Stimulated activated effector memory CD8-positive, alpha-beta T cell treated with anti-CD3 and anti-CD28 coated beads, Interleukin-12 subunit alpha, Interleukin-12 subunit beta, amount 100 ng/mL, for 72 hours (primary cell): Measurements from ENCODE around the gene SERINC3.

Source experiments
- ATAC-seq: fragments of 150-1000 bp; cut with Tn5 transposase; 2 replicates; pipeline ENCODE4 v1.10.0; 2021
- DNase-seq, 2 donors: peaks; one replicate each; pipeline ENCODE4 v3.0.0; 2021 to 2022; ENCODE audit warnings: low spot score in 2 of 2
- H3K27ac Mint-ChIP-seq: one replicate; pipeline ENCODE4 v1.8.0; 2022; ENCODE audit warnings: mild to moderate bottlenecking, mixed read lengths
- H3K36me3 Mint-ChIP-seq: one replicate; pipeline ENCODE4 v1.8.0; 2022; ENCODE audit warnings: mild to moderate bottlenecking, mixed read lengths
- H3K4me1 Mint-ChIP-seq: one replicate; pipeline ENCODE4 v1.8.0; 2022; ENCODE audit warnings: mixed read lengths
- H3K4me3 Mint-ChIP-seq: one replicate; pipeline ENCODE4 v1.8.0; 2022; ENCODE audit warnings: mild to moderate bottlenecking, mixed read lengths
- H3K9me3 Mint-ChIP-seq: one replicate; pipeline ENCODE4 v1.8.0; 2022; ENCODE audit warnings: mixed read lengths

SERINC3 gene

GRCh38 chr20:44468044-44468782 lies 53.7 kb downstream of the SERINC3 start:
- no peak overlapping the region for H3K27ac Mint-ChIP-seq
- H3K4me1 Mint-ChIP-seq, result no peaks in the 10 kb centered on the region
- H3K36me3 Mint-ChIP-seq, result no peaks in the 10 kb centered on the region
- DNase-seq, result no peak
- no peak overlapping the region for H3K4me3 Mint-ChIP-seq
- no peaks in the 10 kb centered on the region for H3K9me3 Mint-ChIP-seq
- no peak for ATAC-seq

DNA sequence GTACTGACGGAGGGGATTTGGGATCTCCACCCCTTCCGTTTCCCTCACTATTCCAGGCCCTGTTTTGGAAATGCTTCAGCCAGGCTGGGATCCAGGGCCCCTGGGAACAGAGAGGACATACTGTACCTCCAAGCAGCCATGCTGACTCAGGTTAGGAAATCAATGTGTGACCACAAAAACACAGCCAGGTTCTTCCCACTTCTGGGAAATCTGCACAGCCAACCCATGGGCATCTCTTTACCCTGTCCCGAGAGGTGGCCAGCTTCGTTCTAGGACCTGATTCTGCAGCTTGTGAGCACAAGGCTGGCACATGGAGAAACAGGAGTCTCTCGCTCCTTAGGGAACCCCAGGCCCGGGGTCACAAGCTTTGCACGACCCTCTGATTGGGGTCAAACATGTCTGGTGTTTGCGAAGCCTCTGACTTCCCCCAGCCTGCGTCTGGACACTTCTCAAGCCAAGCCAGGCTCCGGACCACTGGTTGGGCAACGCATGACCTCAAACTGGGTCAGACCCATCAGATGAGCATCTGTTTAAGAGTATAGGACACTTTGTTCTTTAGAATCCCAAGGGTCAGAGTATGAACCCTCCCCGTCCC lies 54.5 kb downstream of the SERINC3 start:
- Mint-ChIP-seq H3K27ac (no peak overlapping the region), H3K9me3 (no peaks in the 10 kb centered on the region), H3K36me3 (no peaks in the 10 kb centered on the region), H3K4me3 (no peak overlapping the region), H3K4me1 (no peaks in the 10 kb centered on the region)
- ATAC-seq (no peak), DNase-seq (no peak)

DNA sequence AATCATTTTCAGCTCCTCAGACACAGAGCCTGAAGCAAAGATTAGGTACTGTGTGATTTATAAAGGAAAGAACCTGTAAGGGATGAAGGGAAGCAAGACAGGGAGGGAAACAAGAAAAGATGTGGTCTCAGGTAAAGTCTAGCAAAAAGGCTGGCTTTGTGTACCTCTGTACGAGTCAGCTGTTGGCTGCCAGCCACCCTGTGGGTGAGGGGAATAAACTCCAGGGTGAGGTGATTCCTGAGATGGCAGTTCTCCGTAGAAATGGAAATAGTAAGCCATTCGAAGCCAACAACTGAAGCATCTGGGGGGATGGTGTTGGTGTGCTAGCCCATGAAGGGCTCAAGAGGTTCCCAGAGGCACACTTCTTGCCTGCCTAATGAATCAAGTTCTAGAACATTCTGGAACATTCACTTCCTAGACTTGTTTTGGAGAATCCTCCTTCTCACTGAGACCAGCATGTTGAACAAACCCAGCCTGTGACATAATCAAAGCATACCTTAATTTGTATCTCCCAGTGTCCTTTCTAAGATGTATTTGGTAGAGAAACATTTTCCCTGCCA lies 56.8 kb downstream of the SERINC3 start:
- H3K4me1 Mint-ChIP-seq, result no peaks in the 10 kb centered on the region
- no peak for ATAC-seq
- DNase-seq, result no peak
- H3K27ac Mint-ChIP-seq, result no peak overlapping the region
- no peaks in the 10 kb centered on the region for H3K36me3 Mint-ChIP-seq
- no peak overlapping the region for H3K4me3 Mint-ChIP-seq
- H3K9me3 Mint-ChIP-seq, result no peaks in the 10 kb centered on the region

DNA sequence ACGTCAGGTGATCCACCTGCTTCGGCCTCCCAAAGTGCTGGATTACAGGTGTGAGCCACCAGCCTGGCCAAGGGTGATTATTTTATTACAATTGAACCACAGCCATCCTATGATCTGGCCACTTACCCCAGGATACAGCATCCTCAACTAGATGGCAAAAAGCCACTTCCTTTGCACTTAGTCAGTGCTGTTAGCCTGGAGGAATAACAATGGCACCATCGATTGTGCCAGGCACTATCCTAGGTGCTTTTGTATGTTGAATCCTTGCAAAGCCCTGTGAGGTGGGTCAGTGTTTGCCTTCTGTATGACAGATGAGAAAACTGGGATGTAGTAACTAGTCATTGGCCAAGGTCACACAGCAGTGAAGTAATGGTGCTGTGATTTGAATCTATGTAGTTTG lies 57.4 kb downstream of the SERINC3 start:
- no peak overlapping the region for H3K27ac Mint-ChIP-seq
- H3K9me3 Mint-ChIP-seq, result no peaks in the 10 kb centered on the region
- no peak for DNase-seq
- no peak overlapping the region for H3K4me3 Mint-ChIP-seq
- no peaks in the 10 kb centered on the region for H3K4me1 Mint-ChIP-seq
- H3K36me3 Mint-ChIP-seq, result no peaks in the 10 kb centered on the region
- ATAC-seq, result no peak

DNA sequence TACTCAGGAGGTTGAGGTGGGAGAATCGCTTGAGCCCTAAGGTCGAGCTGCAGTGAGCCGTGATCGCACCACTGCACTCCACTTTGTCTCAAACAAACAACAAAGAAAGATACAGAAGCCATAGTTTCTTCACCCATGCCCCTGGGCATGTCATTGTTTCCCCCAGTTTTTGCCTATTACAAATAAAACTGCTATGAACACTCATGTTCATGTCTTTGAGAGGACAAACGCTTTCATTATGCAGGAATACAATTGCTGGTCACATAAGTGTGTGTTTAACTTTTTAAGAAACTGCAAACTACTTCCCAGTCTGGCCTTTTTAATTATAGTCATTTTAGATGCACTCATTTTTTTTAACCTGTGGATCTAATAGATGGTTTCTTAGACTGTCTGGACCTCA lies 58.4 kb downstream of the SERINC3 start:
- ATAC-seq (no peak), DNase-seq (no peak)
- Mint-ChIP-seq H3K4me1 (no peaks in the 10 kb centered on the region), H3K9me3 (no peaks in the 10 kb centered on the region), H3K36me3 (no peaks in the 10 kb centered on the region), H3K4me3 (no peak overlapping the region), H3K27ac (no peak overlapping the region)

DNA sequence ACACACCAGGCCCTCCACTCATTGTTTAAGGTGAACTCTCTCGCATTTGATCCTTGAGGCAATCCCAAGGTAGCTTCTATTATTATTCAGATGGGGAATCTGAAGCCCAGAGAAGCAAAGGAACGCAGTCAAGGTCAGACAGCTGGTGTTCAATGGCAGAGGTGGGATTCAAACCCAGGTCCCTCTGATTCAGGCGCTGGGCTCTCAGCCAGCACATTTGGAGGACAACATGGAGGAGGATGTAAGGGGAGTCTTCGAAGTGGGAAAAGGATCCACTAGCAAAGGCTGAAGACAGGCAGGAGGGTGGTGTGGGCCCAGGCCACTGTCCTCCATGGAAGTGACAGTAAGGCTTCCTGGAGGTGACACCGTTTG lies 60.1 kb downstream of the SERINC3 start:
- no peaks in the 10 kb centered on the region for H3K9me3 Mint-ChIP-seq
- DNase-seq (no peak), ATAC-seq (no peak)
- no peaks in the 10 kb centered on the region for H3K36me3 Mint-ChIP-seq
- no peak overlapping the region for H3K27ac Mint-ChIP-seq
- H3K4me1 Mint-ChIP-seq, result no peaks in the 10 kb centered on the region
- no peak overlapping the region for H3K4me3 Mint-ChIP-seq

DNA sequence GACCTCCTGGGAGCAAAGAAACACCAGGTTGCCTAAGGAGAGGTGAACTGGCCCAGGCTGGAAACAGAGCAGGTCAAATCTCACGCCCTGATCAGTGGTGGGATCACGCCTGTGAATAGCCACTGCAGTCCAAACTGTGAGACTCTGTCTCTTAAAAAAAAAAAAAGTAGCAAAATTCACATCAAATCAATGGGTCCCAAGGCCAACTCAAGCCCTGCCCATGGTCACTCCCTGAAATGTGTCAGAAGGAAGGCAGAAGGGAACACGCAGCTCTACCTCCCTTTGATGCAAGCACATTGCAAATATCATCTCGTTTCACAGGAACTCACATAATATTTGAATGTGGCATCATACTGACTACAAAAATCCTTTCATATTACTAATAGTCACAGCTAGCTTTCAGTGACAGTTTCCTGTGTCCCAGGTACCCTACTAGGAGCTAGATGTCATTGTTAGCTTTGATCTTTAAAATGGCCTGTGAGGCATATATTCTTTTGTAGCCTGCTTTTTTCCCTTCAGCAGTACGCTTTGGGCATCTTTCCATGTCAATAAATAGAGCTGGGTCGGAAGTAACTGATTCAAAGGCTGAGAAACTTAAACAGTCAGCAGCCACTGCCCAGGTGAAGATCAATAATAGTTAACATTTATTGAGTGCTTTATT lies 60.6 kb downstream of the SERINC3 start:
- no peaks in the 10 kb centered on the region for H3K36me3 Mint-ChIP-seq
- no peaks in the 10 kb centered on the region for H3K9me3 Mint-ChIP-seq
- no peak for ATAC-seq
- H3K4me1 Mint-ChIP-seq, result no peaks in the 10 kb centered on the region
- no peak for DNase-seq
- H3K27ac Mint-ChIP-seq, result no peak overlapping the region
- no peak overlapping the region for H3K4me3 Mint-ChIP-seq

DNA sequence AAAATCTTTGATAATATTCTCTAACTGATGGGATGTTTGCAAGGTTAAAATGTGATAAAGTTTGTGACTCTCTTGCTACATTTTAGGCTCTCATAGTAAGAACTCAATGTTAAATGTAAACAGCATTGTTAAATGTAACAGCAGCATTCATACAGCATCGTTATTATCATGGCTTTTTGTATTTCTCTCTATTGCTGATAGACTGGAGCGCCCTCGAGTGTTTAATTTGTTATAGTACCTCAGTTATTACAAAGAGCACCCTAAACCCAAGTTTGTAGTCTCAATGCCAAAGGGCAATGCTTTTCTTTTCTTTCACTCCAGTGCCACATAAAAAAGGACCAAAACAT lies 61.1 kb downstream of the SERINC3 start:
- ATAC-seq (no peak), DNase-seq (no peak)
- H3K4me3 Mint-ChIP-seq, result no peak overlapping the region
- no peak overlapping the region for H3K27ac Mint-ChIP-seq
- no peaks in the 10 kb centered on the region for H3K4me1 Mint-ChIP-seq
- no peaks in the 10 kb centered on the region for H3K9me3 Mint-ChIP-seq
- no peaks in the 10 kb centered on the region for H3K36me3 Mint-ChIP-seq

DNA sequence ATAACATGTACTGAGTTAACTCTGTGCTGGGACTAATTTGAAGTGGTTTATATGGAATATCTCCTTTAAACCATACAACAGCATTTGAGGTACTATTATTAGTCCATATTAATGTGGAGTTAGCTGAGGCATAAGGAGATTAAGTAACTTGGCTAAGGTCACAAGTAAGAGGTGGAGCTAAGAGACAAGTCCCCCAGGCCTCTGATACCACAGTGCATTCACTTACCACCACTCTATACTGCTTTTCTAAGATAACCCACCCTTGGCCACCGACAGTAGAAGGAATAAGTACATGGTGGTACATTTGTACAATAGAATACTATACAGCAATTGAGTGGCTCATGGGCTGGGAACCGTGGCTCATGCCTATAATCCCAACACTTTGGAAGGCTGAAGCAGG lies 62.6 kb downstream of the SERINC3 start:
- ATAC-seq (no peak), DNase-seq (no peak)
- Mint-ChIP-seq H3K4me3 (no peak overlapping the region), H3K4me1 (no peaks in the 10 kb centered on the region), H3K9me3 (no peaks in the 10 kb centered on the region), H3K36me3 (no peaks in the 10 kb centered on the region), H3K27ac (no peak overlapping the region)

GRCh38 chr20:44457016-44457415 lies 64.9 kb downstream of the SERINC3 start:
- ATAC-seq, result no peak
- H3K4me3 Mint-ChIP-seq, result no peak overlapping the region
- no peak for DNase-seq
- H3K4me1 Mint-ChIP-seq, result no peaks in the 10 kb centered on the region
- no peaks in the 10 kb centered on the region for H3K36me3 Mint-ChIP-seq
- H3K9me3 Mint-ChIP-seq, result no peaks in the 10 kb centered on the region
- no peak overlapping the region for H3K27ac Mint-ChIP-seq

- ATAC-seq (no peak), DNase-seq (no peak)
- H3K4me3 Mint-ChIP-seq, result no peak overlapping the region
- H3K9me3 Mint-ChIP-seq, result no peaks in the 10 kb centered on the region
- no peaks in the 10 kb centered on the region for H3K36me3 Mint-ChIP-seq
- no peaks in the 10 kb centered on the region for H3K4me1 Mint-ChIP-seq
- H3K27ac Mint-ChIP-seq, result no peak overlapping the region
These were observed 65.3 kb downstream of the SERINC3 start for GRCh38 chr20:44456611-44457010.

DNA sequence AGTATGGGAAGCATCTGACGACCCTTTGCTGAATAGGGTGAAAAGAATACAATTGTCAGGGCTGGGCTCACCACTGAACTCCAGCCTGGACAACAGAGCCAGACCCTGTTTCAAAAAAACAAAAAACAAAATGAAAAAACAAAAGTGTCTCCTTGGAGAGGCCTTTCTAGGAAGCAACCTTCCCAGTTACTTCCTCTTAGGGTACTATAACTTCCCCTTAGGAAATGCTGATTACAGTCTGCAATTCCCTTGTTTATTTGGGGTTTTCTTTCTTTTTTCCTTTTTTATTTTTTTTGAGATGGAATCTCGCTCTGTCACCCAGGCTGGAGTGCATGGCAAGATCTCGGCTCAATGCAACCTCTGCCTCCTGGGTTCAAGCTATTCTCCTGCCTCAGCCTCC lies 66.7 kb downstream of the SERINC3 start:
- no peak overlapping the region for H3K27ac Mint-ChIP-seq
- no peak overlapping the region for H3K4me3 Mint-ChIP-seq
- DNase-seq, result no peak
- H3K9me3 Mint-ChIP-seq, result no peaks in the 10 kb centered on the region
- ATAC-seq, result no peak
- no peaks in the 10 kb centered on the region for H3K4me1 Mint-ChIP-seq
- H3K36me3 Mint-ChIP-seq, result no peaks in the 10 kb centered on the region

- Mint-ChIP-seq H3K4me3 (no peak overlapping the region), H3K36me3 (no peaks in the 10 kb centered on the region), H3K9me3 (no peaks in the 10 kb centered on the region), H3K4me1 (no peaks in the 10 kb centered on the region), H3K27ac (no peak overlapping the region)
- ATAC-seq (no peak), DNase-seq (no peak)
These were observed 67.4 kb downstream of the SERINC3 start for GRCh38 chr20:44454306-44454963.

DNA sequence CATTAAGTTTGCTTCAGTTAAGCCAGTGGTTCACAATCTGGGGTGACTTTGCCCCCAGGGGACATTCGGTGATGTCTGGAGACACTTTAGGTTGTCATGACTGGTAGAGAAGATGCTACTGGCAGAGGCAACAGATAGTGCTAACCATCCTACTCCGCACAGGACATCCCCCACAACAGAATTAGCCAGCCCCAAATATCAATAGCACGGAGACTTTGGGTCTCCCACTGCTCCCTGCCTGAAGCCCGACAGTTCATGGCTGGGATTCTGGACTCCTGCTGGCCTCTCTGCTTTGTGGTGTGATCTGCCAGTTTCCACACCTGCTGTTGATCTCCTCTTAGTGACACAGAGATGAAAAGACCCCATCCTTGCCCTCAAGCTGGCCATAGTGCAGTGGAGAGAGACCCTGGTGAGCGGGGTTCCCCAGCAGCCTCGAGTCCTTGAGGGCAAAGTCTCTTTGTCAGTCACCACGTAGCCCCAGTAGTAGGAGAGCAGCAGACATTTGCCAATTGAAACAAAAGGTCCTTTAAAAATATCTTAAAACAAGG lies 70.9 kb downstream of the SERINC3 start:
- Mint-ChIP-seq H3K9me3 (no peaks in the 10 kb centered on the region), H3K27ac (no peak overlapping the region), H3K36me3 (no peaks in the 10 kb centered on the region), H3K4me1 (no peaks in the 10 kb centered on the region), H3K4me3 (no peak overlapping the region)
- ATAC-seq, result no peak
- DNase-seq, result no peak

DNA sequence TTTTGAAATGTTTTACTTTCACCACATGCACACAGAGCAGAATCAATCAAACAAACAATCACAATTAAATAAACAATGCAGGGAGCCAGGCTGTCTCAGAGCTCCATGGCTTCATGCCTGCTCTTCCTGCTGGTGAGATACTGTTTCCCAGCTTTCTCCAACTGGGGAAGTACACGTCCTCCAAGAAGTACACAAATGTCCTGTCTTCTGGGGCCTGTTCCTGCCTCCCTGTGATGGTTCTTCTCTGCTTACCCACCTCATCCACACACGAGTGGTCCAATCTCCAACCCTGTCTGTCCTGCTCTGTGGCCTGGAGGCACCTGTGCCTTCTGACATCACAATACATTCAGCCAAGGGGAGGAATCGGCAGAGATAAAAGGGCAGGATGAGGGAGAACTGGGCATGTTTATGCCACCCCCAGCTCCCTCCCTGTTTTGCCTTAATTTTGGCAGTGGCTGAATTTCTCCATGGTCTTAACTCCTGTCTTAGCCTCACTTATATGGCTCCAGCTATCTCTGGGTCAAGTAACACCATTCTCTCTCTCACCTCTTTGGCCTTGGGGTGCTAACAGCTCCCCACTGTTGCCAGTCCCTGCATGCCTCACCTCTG lies 71.5 kb downstream of the SERINC3 start:
- Mint-ChIP-seq H3K4me1 (no peaks in the 10 kb centered on the region), H3K9me3 (no peaks in the 10 kb centered on the region), H3K27ac (no peak overlapping the region), H3K4me3 (no peak overlapping the region), H3K36me3 (no peaks in the 10 kb centered on the region)
- DNase-seq (no peak), ATAC-seq (no peak)
